ENCODE measurements around the gene FAM221B.

DNA sequence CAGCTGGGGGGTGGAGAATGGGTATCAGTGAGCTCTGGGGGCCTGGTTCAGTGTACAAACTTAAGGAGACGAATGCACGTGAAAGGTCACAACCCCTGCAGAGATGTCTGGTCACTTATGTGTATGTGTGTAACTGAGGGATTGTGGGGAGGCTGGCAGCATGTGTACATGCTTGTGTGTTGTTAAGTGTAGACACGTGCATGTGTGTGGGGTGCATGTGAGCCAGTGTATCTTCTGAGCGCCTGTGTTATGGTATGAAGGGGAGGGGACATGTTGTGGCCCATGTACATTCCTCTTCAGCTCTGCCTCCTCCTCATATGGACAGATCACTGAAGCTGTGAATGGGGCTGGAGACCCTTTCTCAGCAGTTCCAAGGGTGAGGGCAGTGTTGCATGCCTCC lies 2.5 kb upstream of the FAM221B start:
- TF ChIP-seq, protein P1, sequence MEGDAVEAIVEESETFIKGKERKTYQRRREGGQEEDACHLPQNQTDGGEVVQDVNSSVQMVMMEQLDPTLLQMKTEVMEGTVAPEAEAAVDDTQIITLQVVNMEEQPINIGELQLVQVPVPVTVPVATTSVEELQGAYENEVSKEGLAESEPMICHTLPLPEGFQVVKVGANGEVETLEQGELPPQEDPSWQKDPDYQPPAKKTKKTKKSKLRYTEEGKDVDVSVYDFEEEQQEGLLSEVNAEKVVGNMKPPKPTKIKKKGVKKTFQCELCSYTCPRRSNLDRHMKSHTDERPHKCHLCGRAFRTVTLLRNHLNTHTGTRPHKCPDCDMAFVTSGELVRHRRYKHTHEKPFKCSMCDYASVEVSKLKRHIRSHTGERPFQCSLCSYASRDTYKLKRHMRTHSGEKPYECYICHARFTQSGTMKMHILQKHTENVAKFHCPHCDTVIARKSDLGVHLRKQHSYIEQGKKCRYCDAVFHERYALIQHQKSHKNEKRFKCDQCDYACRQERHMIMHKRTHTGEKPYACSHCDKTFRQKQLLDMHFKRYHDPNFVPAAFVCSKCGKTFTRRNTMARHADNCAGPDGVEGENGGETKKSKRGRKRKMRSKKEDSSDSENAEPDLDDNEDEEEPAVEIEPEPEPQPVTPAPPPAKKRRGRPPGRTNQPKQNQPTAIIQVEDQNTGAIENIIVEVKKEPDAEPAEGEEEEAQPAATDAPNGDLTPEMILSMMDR (IDR thresholded peaks at IDR 0.05): no peak
- TF ChIP-seq POLR2A (IDR thresholded peaks at IDR 0.05): no peak
- no peak for TF ChIP-seq EP300 (IDR thresholded peaks at IDR 0.05)
